AG10803 (cell line): ENCODE results near the gene CCDC51.
"Not testable (repeated sequence)": the region's sequence is repeated elsewhere in the genome, so short reads cannot be mapped to it uniquely, and the experiment has no call there.

Source experiments
- DNase-seq: peaks from one replicate; pipeline ENCODE4 v3.0.0; 2010; ENCODE audit warnings: low read depth
- H3K4me3 ChIP-seq: 2 replicates; pipeline ENCODE4 v1.5.1; 2011; ENCODE audit warnings: mild to moderate bottlenecking, low read length, control low read depth
- CTCF ChIP-seq: conservative IDR thresholded peaks from 2 replicates; pipeline ENCODE4 v1.5.1; 2011; ENCODE audit warnings: mild to moderate bottlenecking, low read length, control low read depth, inconsistent platforms

The CCDC51 gene

GRCh38 chr3:48439820-48440589 lies at the start of gene CCDC51, which contains the start of gene TMA7:
TSS of gene CCDC51 (minus strand) at chr3:48440119. CDS start at chr3:48435128, 4,991 bp downstream.
TSS of gene TMA7 (plus strand) at chr3:48440257. CDS start at chr3:48440297, 40 bp downstream.
- no peak for TF ChIP-seq CTCF
- peak within 1 kb of the TSS; percentile 99 for H3K4me3 ChIP-seq
- peak; percentile 93 for DNase-seq

GRCh38 chr3:48486952-48487351 lies 47.0 kb upstream of the CCDC51 start:
- no peak overlapping the region for H3K4me3 ChIP-seq
- DNase-seq = no peak
- TF ChIP-seq CTCF = no peak

GRCh38 chr3:48482822-48483221 lies 42.9 kb upstream of the CCDC51 start:
- H3K4me3 ChIP-seq, DNase-seq: not testable (repeated sequence)

- not testable (repeated sequence) for DNase-seq, H3K4me3 ChIP-seq
These were observed 41.0 kb upstream of the CCDC51 start for GRCh38 chr3:48480891-48481290.

- TF ChIP-seq CTCF = no peak
- DNase-seq = no peak
- no peak overlapping the region for H3K4me3 ChIP-seq
These were observed 39.0 kb upstream of the CCDC51 start for GRCh38 chr3:48478626-48479555.

- H3K4me3 ChIP-seq = no peak overlapping the region
- no peak for TF ChIP-seq CTCF
- DNase-seq = no peak
These were observed 38.1 kb upstream of the CCDC51 start for GRCh38 chr3:48477959-48478520.

- TF ChIP-seq CTCF = no peak
- H3K4me3 ChIP-seq = no peak overlapping the region
- no peak for DNase-seq
These were observed 36.6 kb upstream of the CCDC51 start for GRCh38 chr3:48476426-48477053.
